ENCODE measurements around the gene PRKCE.

GRCh38 chr2:45808294-45808800 lies 156.9 kb downstream of the PRKCE start:
- no peak for TF ChIP-seq CTCF (IDR thresholded peaks at IDR 0.05; ENCODE audit: poor library complexity)
- no peak for TF ChIP-seq EZH2phosphoT487 (IDR thresholded peaks at IDR 0.05; ENCODE audit: low read depth, severe bottlenecking, unreplicated experiment)
